ENCODE data around the gene ANO10. TPM values are rescaled to one million over a fixed set of nuclear protein-coding genes. Genes with fewer than 3 reads are reported as not detected.

Gene ANO10
- total RNA-seq, 1 donor from 2014 or later = 32.0 TPM

GRCh38 chr3:43540624-43541023 lies 81.2 kb downstream of the ANO10 start:
- Mint-ChIP-seq H3K4me3 (no peak overlapping the region), H3K36me3 (ENCODE audit: low read depth) (no peaks in the 10 kb centered on the region), H3K9me3 (no peaks in the 10 kb centered on the region), H3K27ac (ENCODE audit: unreplicated experiment) (peak overlapping the region; percentile 38), H3K27me3 (ENCODE audit: low read depth) (no peaks in the 10 kb centered on the region), H3K4me1 (no peaks in the 10 kb centered on the region)
- TF ChIP-seq CTCF (conservative IDR thresholded peaks at IDR 0.05) = no peak
- DNase-seq (ENCODE audit: low read depth, low spot score) = no peak

DNA sequence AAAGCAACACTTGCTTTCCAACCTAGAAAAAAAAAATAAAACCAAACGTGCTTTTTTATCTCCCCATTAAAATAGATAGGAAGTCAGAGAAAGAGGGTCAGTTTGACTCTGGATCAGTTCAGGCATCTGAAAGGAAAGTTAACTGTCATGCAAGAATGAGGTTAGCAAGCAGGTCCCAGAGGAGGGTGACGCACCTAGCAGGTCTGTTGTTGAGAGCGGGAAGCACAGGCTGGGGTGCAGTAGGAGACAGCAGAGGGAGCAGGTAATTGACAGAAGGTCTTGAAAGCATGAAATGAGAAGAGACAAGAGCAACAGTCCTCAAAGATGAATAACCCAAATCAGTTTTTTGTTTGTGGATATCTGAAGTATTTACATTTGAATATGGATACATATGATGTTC lies 82.5 kb downstream of the ANO10 start:
- no peak for DNase-seq (ENCODE audit: low read depth, low spot score)
- no peak overlapping the region for H3K4me3 Mint-ChIP-seq
- TF ChIP-seq CTCF (conservative IDR thresholded peaks at IDR 0.05) = no peak
- H3K27ac Mint-ChIP-seq (ENCODE audit: unreplicated experiment) = peak overlapping the region; percentile 69
- no peaks in the 10 kb centered on the region for H3K36me3 Mint-ChIP-seq (ENCODE audit: low read depth)
- H3K4me1 Mint-ChIP-seq = no peaks in the 10 kb centered on the region
- no peaks in the 10 kb centered on the region for H3K9me3 Mint-ChIP-seq
- no peaks in the 10 kb centered on the region for H3K27me3 Mint-ChIP-seq (ENCODE audit: low read depth)

- Mint-ChIP-seq H3K36me3 (ENCODE audit: low read depth) (no peaks in the 10 kb centered on the region), H3K4me1 (no peaks in the 10 kb centered on the region), H3K4me3 (no peak overlapping the region), H3K27me3 (ENCODE audit: low read depth) (no peaks in the 10 kb centered on the region), H3K9me3 (no peaks in the 10 kb centered on the region), H3K27ac (ENCODE audit: unreplicated experiment) (peak overlapping the region; percentile 16)
- TF ChIP-seq CTCF (conservative IDR thresholded peaks at IDR 0.05) = no peak
- DNase-seq (ENCODE audit: low read depth, low spot score) = no peak
Measured at GRCh38 chr3:43537225-43537624, 84.6 kb downstream of the ANO10 start.

DNA sequence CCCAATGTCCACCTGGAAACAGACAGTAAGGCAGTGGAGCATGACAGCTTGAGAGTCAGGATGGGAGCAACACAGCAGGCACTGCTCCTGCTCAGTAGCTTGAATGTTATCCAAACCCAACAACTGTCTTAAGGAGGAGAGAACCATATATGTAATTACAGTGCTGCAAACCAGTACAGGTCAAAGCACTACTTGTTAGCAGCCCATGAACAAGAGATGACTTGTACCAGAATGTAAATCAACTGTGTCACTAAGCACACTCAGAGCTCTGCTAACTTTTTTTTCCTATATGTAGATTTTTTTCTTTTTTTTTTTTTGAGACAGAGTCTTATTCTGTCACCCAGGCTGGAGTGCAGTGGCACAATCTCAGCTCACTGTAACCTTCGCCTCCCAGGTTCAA lies 87.1 kb downstream of the ANO10 start:
- Mint-ChIP-seq H3K36me3 (ENCODE audit: low read depth) (peaks cover 4% of the 10 kb centered on the region), H3K27ac (ENCODE audit: unreplicated experiment) (no peak overlapping the region), H3K4me3 (no peak overlapping the region), H3K27me3 (ENCODE audit: low read depth) (no peaks in the 10 kb centered on the region), H3K4me1 (no peaks in the 10 kb centered on the region), H3K9me3 (no peaks in the 10 kb centered on the region)
- DNase-seq (ENCODE audit: low read depth, low spot score) = no peak
- no peak for TF ChIP-seq CTCF (conservative IDR thresholded peaks at IDR 0.05)

- Mint-ChIP-seq H3K9me3 (peaks cover 3% of the 10 kb centered on the region), H3K27ac (ENCODE audit: unreplicated experiment) (no peak overlapping the region), H3K4me1 (no peaks in the 10 kb centered on the region), H3K4me3 (no peak overlapping the region), H3K27me3 (ENCODE audit: low read depth) (no peaks in the 10 kb centered on the region), H3K36me3 (ENCODE audit: low read depth) (peaks cover 8% of the 10 kb centered on the region)
- no peak for DNase-seq (ENCODE audit: low read depth, low spot score)
- no peak for TF ChIP-seq CTCF (conservative IDR thresholded peaks at IDR 0.05)
Measured at GRCh38 chr3:43533009-43533408, 88.8 kb downstream of the ANO10 start.

- no peaks in the 10 kb centered on the region for H3K4me1 Mint-ChIP-seq
- peaks cover 14% of the 10 kb centered on the region for H3K36me3 Mint-ChIP-seq (ENCODE audit: low read depth)
- TF ChIP-seq CTCF (conservative IDR thresholded peaks at IDR 0.05) = no peak
- no peak for DNase-seq (ENCODE audit: low read depth, low spot score)
- no peak overlapping the region for H3K27ac Mint-ChIP-seq (ENCODE audit: unreplicated experiment)
- peaks cover 3% of the 10 kb centered on the region for H3K9me3 Mint-ChIP-seq
- H3K4me3 Mint-ChIP-seq = no peak overlapping the region
- H3K27me3 Mint-ChIP-seq (ENCODE audit: low read depth) = no peaks in the 10 kb centered on the region
Measured at GRCh38 chr3:43531835-43532234, 90.0 kb downstream of the ANO10 start.
